SJSA1 (cell line): Measurements from ENCODE around the gene NTRK3. TPM values are rescaled to one million over a fixed set of nuclear protein-coding genes. Genes with fewer than 3 reads are reported as not detected.

ENCODE experiments used
- DNase-seq, 2 experiments: peaks; one replicate each; pipeline ENCODE4 v3.0.0-alpha.2; 2015 to 2020; ENCODE audit warnings: low spot score in 2 of 2, low read depth in 1 of 2
- H3K27ac ChIP-seq: fragments of 250-450 bp; sonication (Bioruptor Pico); 2 replicates; pipeline ENCODE4 v1.5.1; 2020; ENCODE audit warnings: mild to moderate bottlenecking, moderate library complexity
- H3K27me3 ChIP-seq: fragments of 250-450 bp; sonication (Bioruptor Pico); replicated peaks from 2 replicates; pipeline ENCODE4 v1.5.1; 2020; ENCODE audit warnings: mild to moderate bottlenecking, moderate library complexity
- H3K36me3 ChIP-seq: fragments of 250-450 bp; sonication (Bioruptor Pico); 2 replicates; pipeline ENCODE4 v1.5.1; 2020; ENCODE audit warnings: mild to moderate bottlenecking
- H3K4me1 ChIP-seq: fragments of 250-450 bp; sonication (Bioruptor Pico); replicated peaks from 2 replicates; pipeline ENCODE4 v1.6.1; 2021; ENCODE audit warnings: mild to moderate bottlenecking
- H3K4me3 ChIP-seq: fragments of 250-450 bp; sonication (Bioruptor Pico); 2 replicates; pipeline ENCODE4 v1.5.1; 2020; ENCODE audit warnings: mild to moderate bottlenecking
- H3K9me3 ChIP-seq: fragments of 250-450 bp; sonication (Bioruptor Pico); replicated peaks from 2 replicates; pipeline ENCODE4 v1.5.1; 2020; ENCODE audit warnings: mild to moderate bottlenecking
- total RNA-seq: library from RNA; depleted of rRNA; stranded (reverse); fragments of >200 nt; shearing (Covaris generic); gene quantifications from 2 replicates; pipeline ENCODE4 v1.2.3, GENCODE V29; 2014

Gene NTRK3
- total RNA-seq, 1 experiment from 2014 or later = not detected

- no peaks in the 10 kb centered on the region for H3K9me3 ChIP-seq
- H3K4me3 ChIP-seq = no peak overlapping the region
- H3K27ac ChIP-seq = no peak overlapping the region
- no peak for DNase-seq
- no peaks in the 10 kb centered on the region for H3K36me3 ChIP-seq
- H3K4me1 ChIP-seq = no peaks in the 10 kb centered on the region
- H3K27me3 ChIP-seq = no peaks in the 10 kb centered on the region
These were observed 257.9 kb downstream of the NTRK3 start for GRCh38 chr15:87998630-87999029.

- H3K9me3 ChIP-seq = no peaks in the 10 kb centered on the region
- H3K27me3 ChIP-seq = no peaks in the 10 kb centered on the region
- no peak overlapping the region for H3K27ac ChIP-seq
- no peaks in the 10 kb centered on the region for H3K36me3 ChIP-seq
- H3K4me3 ChIP-seq = no peak overlapping the region
- no peaks in the 10 kb centered on the region for H3K4me1 ChIP-seq
- no peak for DNase-seq
These were observed 269.8 kb downstream of the NTRK3 start for GRCh38 chr15:87986776-87987175.

- Histone ChIP-seq H3K27me3 (no peaks in the 10 kb centered on the region), H3K9me3 (no peaks in the 10 kb centered on the region), H3K4me1 (no peaks in the 10 kb centered on the region), H3K4me3 (no peak overlapping the region), H3K27ac (no peak overlapping the region), H3K36me3 (no peaks in the 10 kb centered on the region)
- no peak for DNase-seq
These were observed 271.1 kb downstream of the NTRK3 start for GRCh38 chr15:87985451-87985850.

- Histone ChIP-seq H3K4me1 (no peaks in the 10 kb centered on the region), H3K36me3 (no peaks in the 10 kb centered on the region), H3K27me3 (no peaks in the 10 kb centered on the region), H3K4me3 (no peak overlapping the region), H3K9me3 (no peaks in the 10 kb centered on the region), H3K27ac (no peak overlapping the region)
- no peak for DNase-seq
These were observed 274.6 kb downstream of the NTRK3 start for GRCh38 chr15:87981969-87982368.

GRCh38 chr15:87977907-87978306 lies 278.6 kb downstream of the NTRK3 start:
- no peak for DNase-seq
- no peaks in the 10 kb centered on the region for H3K36me3 ChIP-seq
- no peaks in the 10 kb centered on the region for H3K27me3 ChIP-seq
- H3K4me1 ChIP-seq = no peaks in the 10 kb centered on the region
- no peak overlapping the region for H3K27ac ChIP-seq
- H3K4me3 ChIP-seq = no peak overlapping the region
- H3K9me3 ChIP-seq = no peaks in the 10 kb centered on the region

- H3K27ac ChIP-seq = no peak overlapping the region
- no peak for DNase-seq
- no peaks in the 10 kb centered on the region for H3K27me3 ChIP-seq
- no peaks in the 10 kb centered on the region for H3K9me3 ChIP-seq
- H3K36me3 ChIP-seq = no peaks in the 10 kb centered on the region
- no peak overlapping the region for H3K4me3 ChIP-seq
- H3K4me1 ChIP-seq = no peaks in the 10 kb centered on the region
These were observed 280.0 kb downstream of the NTRK3 start for GRCh38 chr15:87976552-87976951.

GRCh38 chr15:87973501-87974215 lies 282.9 kb downstream of the NTRK3 start:
- DNase-seq = no peak
- no peak overlapping the region for H3K27ac ChIP-seq

GRCh38 chr15:87971076-87971475 lies 285.5 kb downstream of the NTRK3 start:
- Histone ChIP-seq H3K27ac (no peak overlapping the region), H3K4me3 (no peak overlapping the region), H3K9me3 (no peaks in the 10 kb centered on the region), H3K36me3 (no peaks in the 10 kb centered on the region), H3K4me1 (peaks cover 16% of the 10 kb centered on the region), H3K27me3 (no peaks in the 10 kb centered on the region)
- no peak for DNase-seq

More at GRCh38 chr15:87973501-87974215, 282.9 kb downstream of the NTRK3 start:
- Histone ChIP-seq H3K9me3 (no peaks in the 10 kb centered on the region), H3K4me1 (no peaks in the 10 kb centered on the region), H3K27me3 (no peaks in the 10 kb centered on the region), H3K4me3 (no peak overlapping the region), H3K36me3 (no peaks in the 10 kb centered on the region)

GRCh38 chr15:87967951-87968350 lies 288.6 kb downstream of the NTRK3 start:
- DNase-seq = no peak
- peaks cover 16% of the 10 kb centered on the region for H3K4me1 ChIP-seq
- H3K36me3 ChIP-seq = no peaks in the 10 kb centered on the region
- no peak overlapping the region for H3K27ac ChIP-seq
- H3K4me3 ChIP-seq = no peak overlapping the region
- no peaks in the 10 kb centered on the region for H3K9me3 ChIP-seq
- H3K27me3 ChIP-seq = no peaks in the 10 kb centered on the region

GRCh38 chr15:87965304-87965703 lies 291.2 kb downstream of the NTRK3 start:
- Histone ChIP-seq H3K4me3 (no peak overlapping the region), H3K27me3 (no peaks in the 10 kb centered on the region), H3K4me1 (peaks cover 16% of the 10 kb centered on the region), H3K27ac (no peak overlapping the region), H3K9me3 (no peaks in the 10 kb centered on the region), H3K36me3 (no peaks in the 10 kb centered on the region)
- no peak for DNase-seq

GRCh38 chr15:87962428-87962827 lies 294.1 kb downstream of the NTRK3 start:
- no peaks in the 10 kb centered on the region; the same call in 1 of the 2 replicates for H3K9me3 ChIP-seq
- H3K4me1 ChIP-seq = peaks cover 6% of the 10 kb centered on the region; the same call in 1 of the 2 replicates
- H3K36me3 ChIP-seq = no peaks in the 10 kb centered on the region
- DNase-seq = no peak
- H3K27ac ChIP-seq = no peak overlapping the region
- no peak overlapping the region for H3K4me3 ChIP-seq
- H3K27me3 ChIP-seq = no peaks in the 10 kb centered on the region

- Histone ChIP-seq H3K4me3 (no peak overlapping the region), H3K4me1 (peaks cover 1% of the 10 kb centered on the region; the same call in 1 of the 2 replicates), H3K9me3 (no peaks in the 10 kb centered on the region; the same call in 1 of the 2 replicates), H3K36me3 (no peaks in the 10 kb centered on the region), H3K27ac (no peak overlapping the region), H3K27me3 (no peaks in the 10 kb centered on the region)
- no peak for DNase-seq
These were observed 294.6 kb downstream of the NTRK3 start for GRCh38 chr15:87961851-87962420.

GRCh38 chr15:87959662-87960061 lies 296.9 kb downstream of the NTRK3 start:
- no peaks in the 10 kb centered on the region; the same call in 1 of the 2 replicates for H3K9me3 ChIP-seq
- no peak for DNase-seq

GRCh38 chr15:87959080-87959479 lies 297.5 kb downstream of the NTRK3 start:
- Histone ChIP-seq H3K4me3 (no peak overlapping the region), H3K4me1 (no peaks in the 10 kb centered on the region), H3K27me3 (no peaks in the 10 kb centered on the region), H3K9me3 (no peaks in the 10 kb centered on the region; the same call in 1 of the 2 replicates), H3K27ac (no peak overlapping the region), H3K36me3 (no peaks in the 10 kb centered on the region)
- DNase-seq = no peak

More at GRCh38 chr15:87959662-87960061, 296.9 kb downstream of the NTRK3 start:
- Histone ChIP-seq H3K36me3 (no peaks in the 10 kb centered on the region), H3K27ac (no peak overlapping the region), H3K27me3 (no peaks in the 10 kb centered on the region), H3K4me1 (no peaks in the 10 kb centered on the region), H3K4me3 (no peak overlapping the region)
